B cell (primary cell): ENCODE results near the gene UTP4. TPM values are rescaled to one million over a fixed set of nuclear protein-coding genes. Genes with fewer than 3 reads are reported as not detected.

Experiments
- ATAC-seq: fragments of 200-7000 bp; cut with Tn5 transposase; one replicate; pipeline ENCODE4 v1.10.0; 2021; ENCODE audit warnings: low read depth, mild to moderate bottlenecking, moderate number of reproducible peaks, moderate library complexity
- CTCF ChIA-PET: fragments of 350-600 bp; sonication (Branson Sonifier 250); formaldehyde crosslinking; loops from one replicate; lab custom pipeline; 2021; ENCODE audit warnings: antibody characterized with exemption, inconsistent platforms; lab: Charles Lee
- POLR2A ChIA-PET: fragments of 350-600 bp; sonication (Branson Sonifier 250); formaldehyde crosslinking; loops from one replicate; lab custom pipeline; 2021; ENCODE audit warnings: antibody characterized with exemption; lab: Charles Lee
- DNase-seq: peaks from one replicate; pipeline ENCODE4 v3.0.0; 2013
- H2AFZ ChIP-seq: 2 replicates; pipeline ENCODE4 v1.6.1; 2012; ENCODE audit warnings: mild to moderate bottlenecking, low read depth, low read length; ENCODE audit not compliant: insufficient read depth, poor library complexity, severe bottlenecking
- H3K27ac ChIP-seq, 2 donors: 1 replicate in 1 of 2; 2 replicates in 1 of 2; pipeline ENCODE4 v1.5.1; 2012 to 2013; ENCODE audit warnings: low read length in 2 of 2, mild to moderate bottlenecking in 2 of 2, moderate library complexity in 1 of 2
- H3K27me3 ChIP-seq, 4 experiments: fragments of 200-600 bp in 1 of 4; sonication (generic) in 1 of 4; replicated peaks in 1 of 4; 1 replicate in 2 of 4; 2 replicates in 2 of 4; pipeline versions ENCODE4 v1.6.1 to v1.7.0; 2013 to 2016; ENCODE audit warnings: low read length in 3 of 4, mild to moderate bottlenecking in 2 of 4, mixed read lengths in 1 of 4, moderate library complexity in 1 of 4; ENCODE audit not compliant: insufficient read depth in 4 of 4, control insufficient read depth in 3 of 4; ENCODE audit errors: control extremely low read depth in 1 of 4
- H3K36me3 ChIP-seq, 2 experiments: replicated peaks in 1 of 2; 1 replicate in 1 of 2; 2 replicates in 1 of 2; pipeline versions ENCODE4 v1.6.1 to v1.7.1; 2013; ENCODE audit warnings: low read length in 1 of 2; ENCODE audit not compliant: insufficient read depth in 2 of 2, control insufficient read depth in 1 of 2; ENCODE audit errors: control extremely low read depth in 1 of 2, extremely low read depth in 1 of 2
- H3K4me1 ChIP-seq, 2 donors: fragments of 200-600 bp in 1 of 2; sonication (generic) in 1 of 2; 1 replicate in 1 of 2; 2 replicates in 1 of 2; pipeline versions ENCODE4 v1.5.1 to v1.6.1; 2013 to 2017; ENCODE audit warnings: low read length in 2 of 2; ENCODE audit not compliant: control insufficient read depth in 2 of 2, insufficient read depth in 2 of 2
- H3K4me2 ChIP-seq: replicated peaks from 2 replicates; pipeline ENCODE3; 2012; ENCODE audit warnings: mild to moderate bottlenecking, low read depth, low read length; ENCODE audit not compliant: poor library complexity, severe bottlenecking
- H3K4me3 ChIP-seq, 5 experiments: fragments of 200-600 bp in 1 of 5; sonication (generic) in 1 of 5; 1 replicate in 3 of 5; 2 replicates in 2 of 5; pipeline versions ENCODE4 v1.5.1 to v1.7.0; 2011 to 2016; ENCODE audit warnings: low read length in 4 of 5, mild to moderate bottlenecking in 4 of 5, low read depth in 2 of 5, control low read depth in 1 of 5, moderate library complexity in 1 of 5; ENCODE audit not compliant: insufficient read depth in 1 of 5; ENCODE audit errors: control extremely low read depth in 1 of 5, extremely low read depth in 1 of 5
- H3K79me2 ChIP-seq: fragments of 200-600 bp; sonication (generic); one replicate; pipeline ENCODE4 v1.6.0; 2016; ENCODE audit warnings: low read length; ENCODE audit not compliant: control insufficient read depth, insufficient read depth
- H3K9ac ChIP-seq: fragments of 200-600 bp; sonication (generic); 2 replicates; pipeline ENCODE4 v1.6.1; 2017; ENCODE audit warnings: mild to moderate bottlenecking, low read length, moderate library complexity
- H3K9me3 ChIP-seq, 3 donors: one replicate each; pipeline versions ENCODE4 v1.6.1 to v1.7.1; 2013; ENCODE audit warnings: low read length in 2 of 3; ENCODE audit not compliant: control insufficient read depth in 2 of 3, insufficient read depth in 1 of 3; ENCODE audit errors: control extremely low read depth in 1 of 3
- H4K20me1 ChIP-seq: 2 replicates; pipeline ENCODE4 v1.6.0; 2012; ENCODE audit warnings: mild to moderate bottlenecking, low read length; ENCODE audit not compliant: insufficient read depth, control insufficient read depth, poor library complexity, severe bottlenecking
- H3K27ac Mint-ChIP-seq: one replicate; pipeline ENCODE4 v1.8.0; 2021; ENCODE audit warnings: mixed read lengths
- H3K27me3 Mint-ChIP-seq: one replicate; pipeline ENCODE4 v1.8.0; 2021; ENCODE audit warnings: mixed read lengths
- H3K4me1 Mint-ChIP-seq: one replicate; pipeline ENCODE4 v1.8.0; 2021; ENCODE audit warnings: mixed read lengths
- H3K4me3 Mint-ChIP-seq: one replicate; pipeline ENCODE4 v1.8.0; 2021; ENCODE audit warnings: mixed read lengths
- H3K9me3 Mint-ChIP-seq: one replicate; pipeline ENCODE4 v1.8.0; 2022; ENCODE audit warnings: mixed read lengths; ENCODE audit not compliant: insufficient read depth
- CTCF ChIP-seq: fragments of 200-600 bp; IDR thresholded peaks from one replicate; pipeline ENCODE4 v1.8.0; 2022; ENCODE audit warnings: antibody characterized with exemption, mild to moderate bottlenecking
- EZH2 ChIP-seq: IDR thresholded peaks from 2 replicates; pipeline ENCODE4 v1.6.1; 2012; ENCODE audit warnings: borderline replicate concordance, low read depth, mild to moderate bottlenecking, moderate library complexity, low read length; ENCODE audit not compliant: insufficient read depth, poor library complexity, severe bottlenecking
- WGBS: methylation state at CpG from one replicate; pipeline ENCODE4 v1.1.5; 2013; ENCODE audit warnings: missing lambda C conversion rate; ENCODE audit not compliant: insufficient coverage; 5-methylcytosine and 5-hydroxymethylcytosine counted together
- intact Hi-C: fragments of 100-400 bp; cut with micrococcal nuclease; formaldehyde crosslinking; loops from one replicate; pipeline ENCODE4 v1.10.0; 2022
- polyA plus RNA-seq: library from polyadenylated mRNA; depleted of rRNA; stranded (reverse); fragments of >200 nt; gene quantifications from 2 replicates; pipeline ENCODE4 v1.2.3, GENCODE V29; 2012
- total RNA-seq, 2 donors: library from RNA; stranded (reverse); fragments of 120-200 nt in 1 of 2; gene quantifications; 1 replicate in 1 of 2; 2 replicates in 1 of 2; pipeline versions ENCODE4 v1.2.3 to v1.2.4, GENCODE V29; 2013 to 2022

Gene UTP4
- total and polyA plus RNA-seq, 2 donors (not counting 1 experiment from before 2014, with no cell fraction given) = 24.3 to 30.1 TPM

DNA sequence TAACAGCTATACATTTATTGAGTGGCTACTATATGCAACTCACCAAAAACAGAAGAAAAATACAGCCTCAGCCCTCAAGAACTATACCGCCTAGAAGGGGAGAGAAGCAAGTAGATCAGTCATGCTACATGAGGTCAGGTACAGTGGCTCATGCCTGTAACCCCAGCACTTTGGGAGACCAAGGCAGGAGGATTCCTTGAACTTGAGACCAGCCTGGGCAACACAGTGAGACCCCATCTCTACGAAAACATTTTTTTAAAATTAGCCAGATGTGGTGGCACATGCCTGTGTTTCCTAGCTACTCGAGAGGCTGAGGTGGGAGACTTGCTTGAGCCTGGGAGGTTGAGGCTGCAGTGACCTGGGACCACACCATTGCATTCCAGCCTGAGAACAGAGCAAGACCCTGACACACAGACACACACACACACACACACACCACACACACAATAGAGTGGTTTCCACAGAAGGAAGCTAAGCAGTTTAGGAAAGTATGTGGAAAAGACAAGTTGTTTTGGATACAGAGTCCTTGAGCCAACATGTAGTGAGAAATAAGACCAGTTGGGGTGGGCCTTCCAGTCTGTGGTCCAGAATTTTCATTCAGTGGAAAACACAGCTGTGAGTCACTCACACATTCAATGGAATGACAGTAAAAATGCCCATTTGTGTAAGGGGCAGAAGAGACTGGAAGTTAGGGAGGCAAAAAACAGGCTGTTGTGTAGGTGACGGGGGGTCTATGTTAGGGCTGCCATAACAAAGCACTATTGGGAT, 43.8 kb downstream of the UTP4 start:
- Histone ChIP-seq H3K27me3 (no peaks in the 10 kb centered on the region), H3K79me2 (no peaks in the 10 kb centered on the region), H3K9me3 (no peaks in the 10 kb centered on the region), H3K4me2 (no peak overlapping the region), H3K4me1 (peaks cover 4% of the 10 kb centered on the region in 2 donors), H4K20me1 (no peaks in the 10 kb centered on the region), H3K27ac (no peak overlapping the region), H3K4me3 (no peak overlapping the region), H3K36me3 (peaks cover 0 to 2% of the 10 kb centered on the region in 2 experiments), H2AFZ (no peak overlapping the region), H3K9ac (no peak overlapping the region)
- ChIA-PET CTCF (interaction anchor here (0.9 to 1.3 kb wide), 2 partner anchors 13 to 26 kb away, joined by 3 read pairs; no protein-coding TSS in a partner anchor), POLR2A (interaction anchor here (0.7 kb wide), 1 partner anchor 129 kb away, joined by 7 read pairs; no protein-coding TSS in a partner anchor)
- H3K9me3 Mint-ChIP-seq = no peaks in the 10 kb centered on the region
- intact Hi-C loops = no loop called here
- peaks cover 7% of the 10 kb centered on the region for H3K4me1 Mint-ChIP-seq
- H3K4me3 Mint-ChIP-seq = no peak overlapping the region
- no peaks in the 10 kb centered on the region for H3K27me3 Mint-ChIP-seq
- TF ChIP-seq CTCF (no peak), EZH2 (no peak)
- DNase-seq = no peak
- ATAC-seq = no peak
- WGBS = 100% methylated on average over 3 of the region's 4 CpGs
- H3K27ac Mint-ChIP-seq = no peak overlapping the region

DNA sequence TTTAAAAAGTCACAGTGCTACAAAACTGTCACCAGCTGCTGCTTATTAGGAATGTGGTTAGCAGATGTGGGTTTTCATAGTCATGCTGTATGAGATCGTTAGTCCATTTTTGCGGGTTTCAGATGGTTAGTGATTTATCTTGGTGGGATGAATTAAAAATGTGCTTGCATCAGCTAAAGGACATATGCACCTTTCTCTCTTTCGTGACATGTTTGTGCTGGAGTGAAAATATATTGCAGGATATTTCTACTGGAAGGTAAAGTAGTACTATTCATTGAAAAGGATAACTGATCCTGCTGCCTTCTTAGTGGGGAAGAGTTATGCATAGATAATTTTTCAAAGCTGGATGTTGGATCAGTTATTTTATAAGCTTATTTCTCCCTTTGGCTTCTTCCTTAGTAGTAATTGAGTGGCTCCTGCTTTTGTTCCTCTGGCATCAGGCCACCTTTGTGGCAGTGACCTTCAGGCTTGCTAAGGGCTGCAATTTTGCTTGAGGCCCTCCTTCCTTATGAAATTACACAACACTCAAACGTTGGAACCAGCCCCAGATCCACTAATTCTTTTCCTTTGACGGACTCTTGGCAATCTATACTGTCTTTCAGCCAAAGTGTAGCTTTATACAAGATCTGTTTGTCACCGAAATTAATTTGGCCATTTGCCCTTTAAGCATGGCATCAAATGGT, 47.0 kb downstream of the UTP4 start:
- Histone ChIP-seq H3K4me3 (no peak overlapping the region), H4K20me1 (no peaks in the 10 kb centered on the region), H3K36me3 (no peaks in the 10 kb centered on the region), H3K27ac (no peak overlapping the region), H3K27me3 (no peaks in the 10 kb centered on the region), H3K4me2 (no peak overlapping the region), H2AFZ (no peak overlapping the region), H3K9me3 (no peaks in the 10 kb centered on the region), H3K9ac (no peak overlapping the region), H3K4me1 (no peaks in the 10 kb centered on the region), H3K79me2 (no peaks in the 10 kb centered on the region)
- Mint-ChIP-seq H3K4me3 (no peak overlapping the region), H3K27ac (no peak overlapping the region), H3K9me3 (no peaks in the 10 kb centered on the region), H3K27me3 (no peaks in the 10 kb centered on the region), H3K4me1 (no peaks in the 10 kb centered on the region)
- TF ChIP-seq EZH2 (no peak), CTCF (no peak)
- CTCF ChIA-PET = no interaction called here
- DNase-seq = no peak
- no peak for ATAC-seq
- POLR2A ChIA-PET = no interaction called here
- intact Hi-C loops = loop anchor here (10.0 kb wide), 1 partner anchor 385 kb away; the partner anchor contains the start of gene NFAT5
- WGBS = 58% methylated on average over 3 of the region's 6 CpGs
